ENCODE data around the gene KCNMB3.
"Not testable (repeated sequence)": the region's sequence is repeated elsewhere in the genome, so short reads cannot be mapped to it uniquely, and the experiment has no call there.

KCNMB3 gene

DNA sequence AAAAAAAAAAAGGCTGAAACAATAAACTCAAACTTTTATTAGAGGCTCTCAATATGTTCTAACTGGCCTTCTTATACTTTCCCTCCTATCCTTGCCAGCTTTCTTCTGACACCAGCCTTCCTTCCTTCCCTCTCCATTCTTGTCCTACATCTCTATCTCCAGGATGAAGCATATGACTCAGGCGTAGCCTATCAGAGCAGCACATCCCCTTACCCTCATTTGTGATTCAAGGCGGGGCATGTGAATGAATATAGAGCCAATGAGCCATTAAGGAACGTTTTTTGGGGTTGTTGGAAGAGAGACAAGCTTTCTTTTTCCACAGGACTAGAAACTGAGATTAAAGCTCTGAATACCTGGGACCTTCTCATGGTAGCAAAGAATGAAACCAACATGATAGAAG lies 25.1 kb upstream of the KCNMB3 start:
- no peak for TF ChIP-seq POLR2A (IDR thresholded peaks at IDR 0.05; ENCODE audit: low read depth, low read length)
- no peak for DNase-seq (ENCODE audit: insufficient read length, low spot score)
- FAIRE-seq: no peak

DNA sequence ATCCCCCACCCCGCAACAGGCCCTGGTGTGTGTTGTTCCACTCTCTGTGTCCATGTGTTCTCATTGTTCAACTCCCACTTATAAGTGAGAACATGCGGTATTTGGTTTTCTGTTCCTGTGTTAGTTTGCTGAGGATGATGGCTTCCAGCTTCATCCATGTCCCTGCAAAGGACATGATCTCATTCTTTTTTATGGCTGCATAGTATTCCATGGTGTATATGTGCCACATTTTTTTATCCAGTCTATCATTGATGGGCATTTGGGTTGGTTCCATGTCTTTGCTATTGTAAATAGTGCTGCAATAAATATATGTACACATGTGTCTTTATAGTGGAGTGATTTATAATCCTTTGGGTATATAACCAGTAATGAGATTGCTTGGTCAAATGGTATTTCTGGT lies 23.5 kb upstream of the KCNMB3 start:
- not testable (repeated sequence) for DNase-seq (ENCODE audit: insufficient read length, low spot score); FAIRE-seq

DNA sequence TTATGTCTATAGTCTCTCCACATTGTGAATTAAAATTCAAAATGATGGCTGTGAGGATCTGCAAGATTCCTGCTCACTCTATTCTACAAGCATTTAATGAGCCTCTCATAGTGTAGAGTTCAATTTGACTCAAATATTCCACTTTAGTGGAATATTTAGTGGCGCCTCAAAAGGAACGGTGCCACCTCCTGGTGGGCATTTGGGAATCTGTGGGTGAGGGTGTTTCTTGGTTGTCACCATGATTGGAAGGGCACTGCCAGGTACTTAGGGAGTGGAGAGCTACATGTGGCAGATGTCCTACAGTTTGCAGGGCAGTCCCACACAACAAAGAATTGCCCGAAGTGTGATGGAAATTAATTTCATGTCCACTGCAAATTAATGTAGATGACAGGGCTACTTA lies 21.5 kb upstream of the KCNMB3 start:
- no peak for FAIRE-seq
- TF ChIP-seq POLR2A (IDR thresholded peaks at IDR 0.05; ENCODE audit: low read depth, low read length): no peak

DNA sequence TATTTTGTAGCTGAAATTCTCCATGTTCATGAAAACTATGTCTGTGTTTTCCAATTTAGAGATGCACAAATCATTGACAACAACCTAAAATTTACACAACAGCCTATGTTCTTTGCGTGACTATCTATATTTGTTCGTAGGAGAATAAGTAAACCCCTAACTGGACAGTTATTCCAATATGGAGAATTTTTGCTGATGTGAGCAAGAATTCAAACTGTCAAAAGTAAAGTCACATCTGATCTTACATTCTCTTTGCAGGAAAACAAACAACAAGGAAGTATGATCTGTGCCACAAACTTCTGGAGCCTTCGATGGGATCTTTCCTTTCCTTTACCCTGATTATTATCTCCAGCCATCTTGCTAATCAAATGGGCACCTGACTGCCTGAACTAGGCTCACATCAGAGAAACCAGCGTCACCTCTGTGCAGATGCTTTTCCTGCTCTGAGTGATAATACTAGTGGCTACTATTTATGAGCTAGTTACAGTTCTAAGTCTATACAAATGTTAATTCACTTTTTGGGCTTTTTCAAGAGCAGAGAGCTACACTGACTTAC lies 18.3 kb upstream of the KCNMB3 start:
- TF ChIP-seq POLR2A (IDR thresholded peaks at IDR 0.05; ENCODE audit: low read depth, low read length): no peak

More for the DNA sequence above, 21.5 kb upstream of the KCNMB3 start:
- DNase-seq (ENCODE audit: insufficient read length, low spot score): no peak

DNA sequence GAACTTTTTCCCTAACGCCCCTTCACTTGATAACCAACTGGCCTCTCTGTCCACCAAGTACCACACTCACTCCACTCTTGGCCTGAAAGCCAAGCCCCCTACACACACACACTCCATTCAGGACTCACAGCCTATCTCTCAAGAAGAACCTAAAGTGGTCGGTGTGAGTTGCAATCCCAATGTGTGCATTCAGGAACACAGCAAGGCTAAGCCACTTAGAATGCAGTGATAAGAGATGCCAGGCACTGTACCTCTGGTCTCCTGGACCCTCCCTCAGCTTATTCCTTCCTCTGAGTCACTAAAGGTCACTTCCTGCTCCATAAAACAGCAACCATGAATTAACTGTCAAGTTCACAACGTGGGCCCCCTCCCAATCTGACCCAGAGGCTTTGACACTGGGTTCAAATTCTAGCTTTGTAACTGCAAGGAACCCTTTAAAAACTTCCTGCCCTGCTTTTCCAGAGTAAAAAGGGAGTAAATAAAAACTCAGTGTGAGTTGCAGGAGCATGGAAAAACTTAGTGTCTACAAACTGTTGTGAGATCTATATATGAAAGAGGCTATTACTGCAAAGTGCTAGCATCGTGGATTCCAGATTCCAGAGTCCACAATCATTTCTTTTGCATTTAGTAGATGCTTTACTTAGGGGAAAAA lies 17.6 kb upstream of the KCNMB3 start:
- FAIRE-seq (no peak), DNase-seq (ENCODE audit: insufficient read length, low spot score) (no peak)
- no peak for TF ChIP-seq POLR2A (IDR thresholded peaks at IDR 0.05; ENCODE audit: low read depth, low read length)

More for the DNA sequence above, 18.3 kb upstream of the KCNMB3 start:
- DNase-seq (ENCODE audit: insufficient read length, low spot score): no peak
- no peak for FAIRE-seq

DNA sequence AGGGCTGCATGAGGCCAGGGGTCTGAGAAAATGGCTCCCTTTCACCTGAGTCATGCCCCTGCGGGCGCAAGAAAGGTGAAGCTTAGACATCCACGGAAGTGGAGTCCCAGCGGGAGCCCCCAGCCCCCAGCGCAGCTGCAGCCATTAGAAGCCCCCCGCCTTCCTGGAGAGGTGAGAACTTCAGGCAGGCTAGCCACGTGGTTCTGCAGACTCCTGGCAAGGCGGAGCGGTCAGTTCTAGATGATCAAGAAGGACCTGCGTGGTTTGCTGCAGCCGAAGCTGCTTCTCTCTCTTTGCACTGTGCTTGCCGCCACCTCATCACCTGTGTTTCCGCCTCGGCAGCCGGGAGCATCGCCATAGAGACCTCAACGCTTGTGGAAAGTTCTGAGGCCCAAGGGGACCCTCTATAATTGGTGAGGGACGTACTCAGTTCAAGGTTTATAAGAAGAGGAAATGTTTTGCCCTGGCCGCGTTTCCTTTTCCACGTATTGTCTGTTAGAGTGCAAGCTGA lies 15.8 kb upstream of the KCNMB3 start:
- DNase-seq (ENCODE audit: insufficient read length, low spot score): no peak
- FAIRE-seq: no peak
- TF ChIP-seq POLR2A (IDR thresholded peaks at IDR 0.05; ENCODE audit: low read depth, low read length): no peak

DNA sequence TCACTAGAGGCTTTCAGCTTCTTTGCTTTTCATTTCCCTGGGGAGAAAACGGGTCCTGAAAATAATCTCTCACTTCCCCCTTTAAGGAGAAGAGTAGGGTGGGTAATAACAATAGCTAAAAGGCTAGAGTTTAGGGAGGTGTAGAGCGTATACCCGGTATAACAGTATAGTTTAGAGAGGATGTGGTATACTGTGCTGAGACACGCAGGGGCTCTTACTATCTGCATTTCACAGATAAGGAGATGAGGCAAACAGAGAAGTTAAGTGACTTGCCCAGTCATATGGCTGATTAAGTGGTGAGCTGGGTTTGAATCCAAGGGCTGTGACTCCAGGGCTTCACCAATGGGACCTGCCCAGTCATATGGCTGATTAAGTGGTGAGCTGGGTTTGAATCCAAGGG lies 15.0 kb upstream of the KCNMB3 start:
- no peak for DNase-seq (ENCODE audit: insufficient read length, low spot score)
- no peak for FAIRE-seq
- TF ChIP-seq POLR2A (IDR thresholded peaks at IDR 0.05; ENCODE audit: low read depth, low read length): no peak

DNA sequence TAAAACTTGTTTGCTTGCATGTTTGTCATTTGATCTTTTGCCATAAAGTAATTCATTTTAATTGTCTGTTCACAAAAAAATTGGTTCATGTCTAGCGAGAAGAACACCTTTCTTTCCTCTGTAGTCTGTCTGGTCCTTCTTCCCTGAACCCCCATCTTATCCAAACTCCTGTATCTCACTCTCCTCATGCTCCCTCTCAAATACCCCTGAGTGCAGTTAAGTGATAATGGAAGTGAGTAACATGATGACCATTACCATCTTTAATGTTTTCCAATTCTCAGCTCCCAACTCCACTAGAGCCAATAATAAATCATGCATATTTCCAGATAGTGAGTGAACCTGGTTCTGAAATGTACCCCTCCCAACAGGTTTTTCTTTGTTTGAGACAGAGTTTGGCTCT lies 14.2 kb upstream of the KCNMB3 start:
- TF ChIP-seq POLR2A (IDR thresholded peaks at IDR 0.05; ENCODE audit: low read depth, low read length): no peak
- FAIRE-seq (peak; percentile 20), DNase-seq (ENCODE audit: insufficient read length, low spot score) (no peak)

DNA sequence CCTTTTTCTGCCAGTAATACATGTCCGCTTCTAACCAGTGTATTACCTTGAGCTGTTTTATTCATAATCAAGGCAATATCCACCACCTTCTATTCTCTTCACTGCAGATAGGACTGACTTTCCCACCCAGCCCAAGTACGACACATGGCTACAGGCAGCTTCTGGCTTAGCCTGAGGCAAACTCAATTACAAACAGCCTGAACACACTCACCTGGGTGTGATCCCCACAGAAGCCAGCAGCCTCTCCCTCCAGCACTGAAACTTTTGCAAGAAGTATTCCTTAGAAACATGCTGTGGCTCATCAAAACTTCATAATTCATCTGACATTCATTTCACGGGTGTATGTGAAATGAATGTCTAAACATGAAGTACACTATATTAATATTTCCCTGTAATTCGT lies 13.5 kb upstream of the KCNMB3 start:
- DNase-seq (ENCODE audit: insufficient read length, low spot score): no peak
- no peak for FAIRE-seq
- no peak for TF ChIP-seq POLR2A (IDR thresholded peaks at IDR 0.05; ENCODE audit: low read depth, low read length)

DNA sequence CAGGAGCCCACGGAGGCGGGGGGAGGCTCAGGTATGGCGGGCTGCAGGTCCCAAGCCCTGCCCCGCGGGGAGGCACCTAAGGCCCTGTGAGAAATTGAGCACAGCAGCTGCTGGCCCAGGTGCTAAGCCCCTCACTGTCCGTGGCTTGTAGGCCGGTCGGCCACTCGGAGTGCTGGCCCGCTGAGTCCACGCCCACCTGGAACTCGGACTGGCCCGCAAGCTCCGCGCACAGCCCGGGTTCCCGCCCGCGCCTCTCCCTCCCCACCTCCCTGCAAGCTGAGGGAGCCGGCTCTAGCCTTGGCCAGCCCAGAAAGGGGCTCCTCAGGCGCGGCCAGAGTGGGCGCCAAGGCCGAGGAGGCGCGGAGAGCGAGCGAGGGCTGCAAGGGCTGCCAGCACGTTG lies 12.2 kb upstream of the KCNMB3 start:
- FAIRE-seq: no peak
- no peak for TF ChIP-seq POLR2A (IDR thresholded peaks at IDR 0.05; ENCODE audit: low read depth, low read length)
- no peak for DNase-seq (ENCODE audit: insufficient read length, low spot score)

DNA sequence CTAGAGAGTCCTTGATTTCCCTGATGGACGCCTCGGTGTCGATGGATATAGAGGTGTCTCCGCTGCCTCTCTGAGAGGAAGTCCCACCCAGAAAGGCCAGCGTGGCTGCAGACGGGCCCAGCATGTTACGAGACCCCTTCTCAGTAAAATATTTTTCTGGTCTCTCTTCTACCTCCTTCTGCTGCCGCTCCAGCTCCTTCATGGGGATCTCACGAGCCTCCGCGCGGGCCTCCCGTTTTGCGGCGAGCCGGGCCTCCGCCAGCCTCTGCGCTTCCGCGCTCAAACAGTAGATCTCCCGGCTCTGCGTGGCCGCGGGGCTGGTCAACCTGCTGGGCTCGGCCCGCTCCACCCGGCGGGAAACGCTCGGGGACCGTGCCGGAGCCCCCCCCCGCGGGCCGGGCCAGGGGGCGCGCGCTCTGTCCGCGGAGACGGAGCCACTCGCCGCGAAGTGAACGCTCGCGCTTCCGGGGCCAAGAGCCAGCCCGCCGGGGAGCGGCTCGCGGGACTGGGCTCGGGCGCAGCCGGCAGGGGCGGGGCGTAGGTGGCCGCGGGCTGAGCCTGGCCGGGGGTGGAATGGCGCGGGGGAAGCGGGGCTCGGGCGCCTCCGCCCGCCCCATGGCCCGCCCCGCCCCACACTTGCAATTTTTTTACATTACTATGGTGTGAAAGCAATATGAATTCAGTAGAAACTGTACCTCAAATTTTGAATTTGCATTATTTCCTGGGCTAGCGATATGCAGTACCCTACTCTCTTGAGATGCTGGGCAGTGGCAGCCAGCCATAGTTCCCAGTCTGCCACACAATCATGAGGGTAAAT lies 10.2 kb upstream of the KCNMB3 start:
- peak; percentile 59 for TF ChIP-seq POLR2A (IDR thresholded peaks at IDR 0.05; ENCODE audit: low read depth, low read length)
- FAIRE-seq (no peak), DNase-seq (ENCODE audit: insufficient read length, low spot score) (peak; percentile 95)

DNA sequence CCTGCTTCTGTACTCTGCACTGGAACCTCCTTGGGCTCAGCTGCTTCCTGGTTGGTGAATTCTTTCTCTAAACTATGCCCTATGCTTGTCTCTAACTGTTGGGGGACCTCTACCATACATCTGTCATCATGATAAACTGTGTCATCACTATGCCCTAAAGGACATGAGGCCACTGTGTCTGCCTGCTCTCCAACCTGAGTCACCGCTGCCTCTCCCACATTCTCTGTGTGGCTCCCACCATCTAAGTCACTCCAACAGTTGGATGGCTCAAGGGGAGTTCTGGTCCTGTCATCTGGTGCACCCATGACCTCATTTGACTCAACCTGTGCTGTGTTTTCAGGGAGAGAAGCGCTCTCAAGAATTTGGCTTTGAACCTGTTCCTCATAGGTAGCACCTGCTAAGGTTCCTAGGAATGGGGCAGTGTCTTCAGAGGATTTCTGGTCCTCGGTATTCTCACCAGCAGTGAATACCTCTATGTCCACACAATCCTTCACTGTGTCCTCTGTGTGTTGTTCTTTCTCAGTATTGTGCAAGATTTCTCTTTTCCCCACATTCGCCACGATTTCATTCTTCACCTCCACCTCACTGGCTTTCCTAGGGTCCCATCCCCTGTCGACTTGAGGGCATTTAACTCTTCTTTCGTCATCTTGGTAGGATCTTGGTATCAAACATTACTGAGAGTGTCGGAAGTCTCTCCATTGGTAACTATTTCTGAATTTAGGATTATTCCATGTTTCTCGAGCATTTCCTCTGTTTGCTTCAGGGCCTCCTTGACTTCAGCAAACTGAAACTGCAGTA lies 9.2 kb upstream of the KCNMB3 start:
- FAIRE-seq: peak; percentile 89
- DNase-seq (ENCODE audit: insufficient read length, low spot score): not testable (repeated sequence)

DNA sequence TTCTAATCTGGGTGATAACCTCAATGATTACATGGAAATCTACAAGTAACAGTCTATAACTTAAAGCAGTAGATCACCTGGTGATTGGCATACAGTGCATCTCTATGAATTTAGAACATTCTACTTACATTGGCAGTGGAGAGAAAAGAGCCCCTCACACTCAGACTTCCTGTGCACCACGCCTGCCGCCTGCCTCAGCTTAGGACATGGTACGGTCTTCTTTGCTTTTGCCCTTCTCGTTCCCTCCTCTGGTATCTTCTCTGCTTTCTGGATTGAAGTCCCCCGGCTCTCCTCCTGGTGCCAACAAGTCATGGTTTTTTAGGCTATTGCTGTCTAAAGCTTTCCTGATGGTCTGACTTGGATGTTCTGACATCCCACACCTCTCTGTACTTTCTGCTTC lies 7.9 kb upstream of the KCNMB3 start:
- DNase-seq (ENCODE audit: insufficient read length, low spot score) (no peak), FAIRE-seq (no peak)
- TF ChIP-seq POLR2A (IDR thresholded peaks at IDR 0.05; ENCODE audit: low read depth, low read length): no peak

DNA sequence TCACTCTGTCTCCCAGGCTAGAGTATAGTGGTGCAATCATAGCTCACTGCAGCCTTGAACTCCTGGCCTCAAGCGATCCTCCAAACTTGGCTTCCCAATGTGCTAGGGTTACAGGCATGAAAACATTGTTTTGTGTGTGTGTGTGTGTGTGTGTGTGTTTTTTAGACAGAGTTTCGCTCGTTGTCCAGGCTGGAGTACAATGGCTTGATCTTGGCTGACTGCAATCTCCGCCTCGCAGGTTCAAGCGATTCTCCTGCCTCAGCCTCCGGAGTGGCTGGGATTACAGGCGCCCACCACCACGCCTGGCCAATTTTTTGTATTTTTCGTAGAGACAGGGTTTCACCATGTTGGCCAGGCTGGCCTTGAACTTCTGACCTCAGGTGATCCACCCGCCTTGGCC lies 6.8 kb upstream of the KCNMB3 start:
- not testable (repeated sequence) for DNase-seq (ENCODE audit: insufficient read length, low spot score); FAIRE-seq

Measured in H54 (cell line).